ENCODE measurements around the gene ELAVL3. TPM values are rescaled to one million over a fixed set of nuclear protein-coding genes. Genes with fewer than 3 reads are reported as not detected.
A peak's percentile ranks its signal among the peaks of the same experiment; 100 is the strongest.

Gene ELAVL3
- total and polyA plus RNA-seq, 2 of the 4 experiments (the other 2 are of a cell fraction): not detected

- Histone ChIP-seq H4K20me1 (ENCODE audit: insufficient read depth, low read length) (no peaks in the 10 kb centered on the region; the same call in 1 of the 2 replicates), H3K27me3 (ENCODE audit: control insufficient read depth, insufficient read depth, low read length) (peaks cover 2% of the 10 kb centered on the region), H3K56ac (ENCODE audit: extremely low read depth, insufficient read depth, low read length) (no peak overlapping the region), H3K14ac (replicated peaks; ENCODE audit: low read depth, low read length) (no peak overlapping the region), H3K23ac (ENCODE audit: low read depth, low read length) (no peak overlapping the region), H3K4me3 (ENCODE audit: insufficient read depth, low read depth, low read length) (no peak overlapping the region), H3K79me1 (ENCODE audit: low read depth in 1 of 2, low read length in 2 of 2) (no peaks in the 10 kb centered on the region), H3K9ac (ENCODE audit: low read depth, low read length) (no peak overlapping the region), H2AFZ (replicated peaks; ENCODE audit: low read length, poor library complexity) (peak overlapping the region; percentile 63), H3K36me3 (ENCODE audit: control insufficient read depth, insufficient read depth, low read length) (no peaks in the 10 kb centered on the region), H3K4me2 (ENCODE audit: low read depth, low read length) (no peak overlapping the region), H3K9me1 (ENCODE audit: insufficient read depth, low read length) (no peaks in the 10 kb centered on the region), H2BK120ac (ENCODE audit: low read depth, low read length) (no peak overlapping the region), H3K9me3 (ENCODE audit: control insufficient read depth, insufficient read depth, low read length) (no peaks in the 10 kb centered on the region), H3K4me1 (ENCODE audit: control insufficient read depth, insufficient read depth, low read length) (no peaks in the 10 kb centered on the region), H2BK20ac (ENCODE audit: low read depth, low read length) (no peak overlapping the region), H3K27ac (ENCODE audit: insufficient read depth, low read length) (no peak overlapping the region), H4K8ac (ENCODE audit: low read depth in 2 of 2, low read length in 2 of 2) (no peak overlapping the region), H4K91ac (ENCODE audit: insufficient read depth, low read depth, low read length) (no peak overlapping the region), H3K18ac (ENCODE audit: low read depth, low read length) (no peak overlapping the region), H3K4ac (ENCODE audit: low read depth, low read length) (no peak overlapping the region), H4K5ac (ENCODE audit: low read depth, low read length) (no peak overlapping the region), H2AK9ac (replicated peaks; ENCODE audit: low read depth, low read length, poor library complexity) (no peak overlapping the region), H2BK5ac (ENCODE audit: low read depth, low read length, poor library complexity, severe bottlenecking) (no peak overlapping the region), H2BK15ac (ENCODE audit: low read depth, low read length) (no peak overlapping the region), H2AK5ac (ENCODE audit: low read depth, low read length) (no peak overlapping the region)
- 20% methylated on average over 1 of the region's 9 CpGs; no CpG with 5 or more reads in 1 of the 2 experiments for WGBS, 2 experiments (ENCODE audit: extremely low coverage in 2 of 2, insufficient read length in 1 of 2)
- in situ Hi-C loops (cut with MboI; ENCODE audit: low sequenced_read_pairs) (no loop called here), intact Hi-C loops (cut with micrococcal nuclease) (no loop called here), dilution Hi-C loops (cut with HindIII; ENCODE audit: low sequenced_read_pairs, unreplicated experiment) (no loop called here)
- CTCF ChIA-PET: interaction anchor here (1.1 kb wide), 1 partner anchor 24 kb away, joined by 3 read pairs; no protein-coding TSS in a partner anchor
- ATAC-seq (ENCODE audit: low read depth) (no peak), DNase-seq (no peak)
- POLR2A ChIA-PET (ENCODE audit: unreplicated experiment): no interaction called here
- TF ChIP-seq POLR2A (IDR thresholded peaks at IDR 0.05; ENCODE audit: low read depth, low read length) (no peak), MXI1 (IDR thresholded peaks at IDR 0.05; ENCODE audit: borderline replicate concordance, low read depth, low read length) (no peak), RFX5 (IDR thresholded peaks at IDR 0.05; ENCODE audit: low read depth, low read length) (no peak), ELK1 (IDR thresholded peaks at IDR 0.05; ENCODE audit: borderline replicate concordance, low read depth, low read length) (no peak), RCOR1 (IDR thresholded peaks at IDR 0.05; ENCODE audit: insufficient replicate concordance, low read length) (no peak), CEBPB (IDR thresholded peaks at IDR 0.05; ENCODE audit: low read depth, low read length) (no peak), FOS (IDR thresholded peaks at IDR 0.05; ENCODE audit: low read depth, low read length) (no peak), MAFK (IDR thresholded peaks at IDR 0.05; ENCODE audit: low read depth, low read length) (no peak), RAD21 (IDR thresholded peaks at IDR 0.05; ENCODE audit: low read length) (no peak)
- no TSS peak for BruUV-seq (replicated peaks)
Measured at GRCh38 chr19:11404588-11405222, 76.1 kb downstream of the ELAVL3 start.
